HepG2 (cell line): ENCODE measurements around the gene RCE1. TPM values are rescaled to one million over a fixed set of nuclear protein-coding genes. Genes with fewer than 3 reads are reported as not detected.

Experiments
- JUN ChIP-seq: sonication (generic); formaldehyde crosslinking; IDR thresholded peaks from 2 replicates; pipeline ENCODE4 v1.4.0; 2020; ENCODE audit warnings: mild to moderate bottlenecking, missing genetic modification reagents
- POLR2A ChIP-seq, 2 experiments: IDR thresholded peaks; 2 replicates each; pipeline ENCODE4 v1.6.1; 2011; ENCODE audit warnings: low read depth in 2 of 2, low read length in 2 of 2, mild to moderate bottlenecking in 1 of 2, moderate library complexity in 1 of 2; ENCODE audit not compliant: insufficient read depth in 1 of 2
- SP140L ChIP-seq: sonication (generic); formaldehyde crosslinking; IDR thresholded peaks from 2 replicates; pipeline ENCODE4 v1.4.0; 2020; ENCODE audit warnings: missing genetic modification reagents, borderline replicate concordance
- ZFP36 ChIP-seq: fragments of 150-350 bp; IDR thresholded peaks from 2 replicates; pipeline ENCODE4 v1.6.1; 2018; ENCODE audit warnings: borderline replicate concordance, low read length, low read depth; ENCODE audit not compliant: partially characterized antibody
- ZFX ChIP-seq: sonication (generic); formaldehyde crosslinking; IDR thresholded peaks from 2 replicates; pipeline ENCODE4 v1.4.0; 2020; ENCODE audit warnings: mild to moderate bottlenecking, low read depth, missing genetic modification reagents, moderate library complexity
- ZKSCAN5 ChIP-seq: sonication (generic); formaldehyde crosslinking; IDR thresholded peaks from 2 replicates; pipeline ENCODE4 v1.5.1; 2020; ENCODE audit warnings: mild to moderate bottlenecking, missing genetic modification reagents
- ZNF629 ChIP-seq: sonication (generic); formaldehyde crosslinking; conservative IDR thresholded peaks from 2 replicates; pipeline ENCODE4 v1.5.0; 2020; ENCODE audit warnings: missing genetic modification reagents
- polyA plus RNA-seq, 8 experiments: library from polyadenylated mRNA; depleted of rRNA in 3 of 8; stranded (reverse) in 7 of 8; unstranded in 1 of 8; fragments of >200 nt; fragmentation: Illumina TruSeq in 4 of 8; extraction: Trizol in 4 of 8; gene quantifications; 2 replicates each; pipeline versions ENCODE4 v1.2.1 to v1.2.3, GENCODE V29; 2011 to 2016; ENCODE audit warnings: low read depth in 4 of 8, missing spikeins in 1 of 8, mixed read lengths in 1 of 8; ENCODE audit not compliant: insufficient read depth in 1 of 8
- total RNA-seq, 5 experiments: library from RNA; depleted of rRNA; stranded (reverse); fragments of >200 nt; fragmentation: Illumina TruSeq; extraction: Trizol; gene quantifications; 2 replicates each; pipeline ENCODE4 v1.2.3, GENCODE V29; 2016; ENCODE audit warnings: low read depth in 1 of 5
- TF ChIP-seq, protein P1 (sequence below): sonication (generic); formaldehyde crosslinking; IDR thresholded peaks from 2 replicates; pipeline ENCODE4 v1.5.1; 2020; ENCODE audit warnings: mild to moderate bottlenecking, missing genetic modification reagents
- TF ChIP-seq, protein P2 (sequence below): sonication (generic); formaldehyde crosslinking; IDR thresholded peaks from 2 replicates; pipeline ENCODE4 v1.4.0; 2020; ENCODE audit warnings: missing genetic modification reagents
- TF ChIP-seq, protein P3 (sequence below): sonication (generic); formaldehyde crosslinking; IDR thresholded peaks from 2 replicates; pipeline ENCODE4 v1.4.0; 2020; ENCODE audit warnings: mild to moderate bottlenecking, missing genetic modification reagents, borderline replicate concordance

The RCE1 gene
- total and polyA plus RNA-seq, 2 of the 13 experiments (the other 11 are each of a cell fraction or from before 2014, with no cell fraction given) = 22.2 to 22.4 TPM

GRCh38 chr11:66891851-66892660 lies 48.8 kb downstream of the RCE1 start (continued):
- TF ChIP-seq, protein P1, sequence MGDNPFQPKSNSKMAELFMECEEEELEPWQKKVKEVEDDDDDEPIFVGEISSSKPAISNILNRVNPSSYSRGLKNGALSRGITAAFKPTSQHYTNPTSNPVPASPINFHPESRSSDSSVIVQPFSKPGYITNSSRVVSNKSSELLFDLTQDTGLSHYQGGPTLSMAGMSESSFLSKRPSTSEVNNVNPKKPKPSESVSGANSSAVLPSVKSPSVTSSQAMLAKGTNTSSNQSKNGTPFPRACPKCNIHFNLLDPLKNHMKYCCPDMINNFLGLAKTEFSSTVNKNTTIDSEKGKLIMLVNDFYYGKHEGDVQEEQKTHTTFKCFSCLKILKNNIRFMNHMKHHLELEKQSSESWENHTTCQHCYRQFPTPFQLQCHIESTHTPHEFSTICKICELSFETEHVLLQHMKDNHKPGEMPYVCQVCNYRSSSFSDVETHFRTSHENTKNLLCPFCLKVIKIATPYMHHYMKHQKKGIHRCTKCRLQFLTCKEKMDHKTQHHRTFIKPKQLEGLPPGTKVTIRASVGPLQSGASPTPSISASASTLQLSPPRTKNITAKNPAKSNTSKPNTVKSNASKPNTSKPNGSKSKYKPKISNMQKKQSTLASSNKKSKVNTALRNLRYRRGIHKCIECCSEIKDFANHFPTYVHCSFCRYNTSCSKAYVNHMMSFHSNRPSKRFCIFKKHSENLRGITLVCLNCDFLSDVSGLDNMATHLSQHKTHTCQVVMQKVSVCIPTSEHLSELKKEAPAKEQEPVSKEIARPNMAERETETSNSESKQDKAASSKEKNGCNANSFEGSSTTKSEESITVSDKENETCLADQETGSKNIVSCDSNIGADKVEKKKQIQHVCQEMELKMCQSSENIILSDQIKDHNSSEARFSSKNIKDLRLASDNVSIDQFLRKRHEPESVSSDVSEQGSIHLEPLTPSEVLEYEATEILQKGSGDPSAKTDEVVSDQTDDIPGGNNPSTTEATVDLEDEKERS (CRISPR knock-in tag) = no peak
- TF ChIP-seq ZKSCAN5 (CRISPR knock-in tag) (no peak), ZFX (peak; percentile 51; the same call in 1 of the 2 replicates), ZFP36 (no peak), ZNF629 (CRISPR knock-in tag) (peak; percentile 48; the same call in 1 of the 2 replicates), POLR2A (IDR thresholded peaks at IDR 0.05; ENCODE audit: insufficient read depth in 1 of 2, low read depth in 2 of 2, low read length in 2 of 2) (no peak), SP140L (CRISPR knock-in tag) (no peak), JUN (CRISPR knock-in tag) (peak; percentile 84)
- TF ChIP-seq, protein P2, sequence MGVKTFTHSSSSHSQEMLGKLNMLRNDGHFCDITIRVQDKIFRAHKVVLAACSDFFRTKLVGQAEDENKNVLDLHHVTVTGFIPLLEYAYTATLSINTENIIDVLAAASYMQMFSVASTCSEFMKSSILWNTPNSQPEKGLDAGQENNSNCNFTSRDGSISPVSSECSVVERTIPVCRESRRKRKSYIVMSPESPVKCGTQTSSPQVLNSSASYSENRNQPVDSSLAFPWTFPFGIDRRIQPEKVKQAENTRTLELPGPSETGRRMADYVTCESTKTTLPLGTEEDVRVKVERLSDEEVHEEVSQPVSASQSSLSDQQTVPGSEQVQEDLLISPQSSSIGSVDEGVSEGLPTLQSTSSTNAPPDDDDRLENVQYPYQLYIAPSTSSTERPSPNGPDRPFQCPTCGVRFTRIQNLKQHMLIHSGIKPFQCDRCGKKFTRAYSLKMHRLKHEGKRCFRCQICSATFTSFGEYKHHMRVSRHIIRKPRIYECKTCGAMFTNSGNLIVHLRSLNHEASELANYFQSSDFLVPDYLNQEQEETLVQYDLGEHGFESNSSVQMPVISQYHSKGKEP (CRISPR knock-in tag) = no peak
- TF ChIP-seq, protein P3, sequence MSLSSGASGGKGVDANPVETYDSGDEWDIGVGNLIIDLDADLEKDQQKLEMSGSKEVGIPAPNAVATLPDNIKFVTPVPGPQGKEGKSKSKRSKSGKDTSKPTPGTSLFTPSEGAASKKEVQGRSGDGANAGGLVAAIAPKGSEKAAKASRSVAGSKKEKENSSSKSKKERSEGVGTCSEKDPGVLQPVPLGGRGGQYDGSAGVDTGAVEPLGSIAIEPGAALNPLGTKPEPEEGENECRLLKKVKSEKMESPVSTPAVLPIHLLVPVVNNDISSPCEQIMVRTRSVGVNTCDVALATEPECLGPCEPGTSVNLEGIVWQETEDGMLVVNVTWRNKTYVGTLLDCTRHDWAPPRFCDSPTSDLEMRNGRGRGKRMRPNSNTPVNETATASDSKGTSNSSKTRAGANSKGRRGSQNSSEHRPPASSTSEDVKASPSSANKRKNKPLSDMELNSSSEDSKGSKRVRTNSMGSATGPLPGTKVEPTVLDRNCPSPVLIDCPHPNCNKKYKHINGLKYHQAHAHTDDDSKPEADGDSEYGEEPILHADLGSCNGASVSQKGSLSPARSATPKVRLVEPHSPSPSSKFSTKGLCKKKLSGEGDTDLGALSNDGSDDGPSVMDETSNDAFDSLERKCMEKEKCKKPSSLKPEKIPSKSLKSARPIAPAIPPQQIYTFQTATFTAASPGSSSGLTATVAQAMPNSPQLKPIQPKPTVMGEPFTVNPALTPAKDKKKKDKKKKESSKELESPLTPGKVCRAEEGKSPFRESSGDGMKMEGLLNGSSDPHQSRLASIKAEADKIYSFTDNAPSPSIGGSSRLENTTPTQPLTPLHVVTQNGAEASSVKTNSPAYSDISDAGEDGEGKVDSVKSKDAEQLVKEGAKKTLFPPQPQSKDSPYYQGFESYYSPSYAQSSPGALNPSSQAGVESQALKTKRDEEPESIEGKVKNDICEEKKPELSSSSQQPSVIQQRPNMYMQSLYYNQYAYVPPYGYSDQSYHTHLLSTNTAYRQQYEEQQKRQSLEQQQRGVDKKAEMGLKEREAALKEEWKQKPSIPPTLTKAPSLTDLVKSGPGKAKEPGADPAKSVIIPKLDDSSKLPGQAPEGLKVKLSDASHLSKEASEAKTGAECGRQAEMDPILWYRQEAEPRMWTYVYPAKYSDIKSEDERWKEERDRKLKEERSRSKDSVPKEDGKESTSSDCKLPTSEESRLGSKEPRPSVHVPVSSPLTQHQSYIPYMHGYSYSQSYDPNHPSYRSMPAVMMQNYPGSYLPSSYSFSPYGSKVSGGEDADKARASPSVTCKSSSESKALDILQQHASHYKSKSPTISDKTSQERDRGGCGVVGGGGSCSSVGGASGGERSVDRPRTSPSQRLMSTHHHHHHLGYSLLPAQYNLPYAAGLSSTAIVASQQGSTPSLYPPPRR (CRISPR knock-in tag) = peak; percentile 17; the same call in 1 of the 2 replicates
